ENCODE data around the gene GDPD5. TPM values are rescaled to one million over a fixed set of nuclear protein-coding genes. Genes with fewer than 3 reads are reported as not detected.
A peak's percentile ranks its signal among the peaks of the same experiment; 100 is the strongest.

Gene GDPD5
- total RNA-seq, 1 experiment from 2014 or later = 12.2 TPM

- Mint-ChIP-seq H3K4me1 (peaks cover 9% of the 10 kb centered on the region), H3K4me3 (no peak overlapping the region), H3K36me3 (no peaks in the 10 kb centered on the region), H3K27ac (no peak overlapping the region), H3K27me3 (ENCODE audit: low read depth) (no peaks in the 10 kb centered on the region; the same call in 1 of the 2 replicates), H3K9me3 (no peaks in the 10 kb centered on the region)
- TF ChIP-seq SMAD3 (CRISPR knock-in tag; IDR thresholded peaks at IDR 0.05; ENCODE audit: borderline replicate concordance) (no peak), IRF2 (CRISPR knock-in tag; IDR thresholded peaks at IDR 0.05; ENCODE audit: borderline replicate concordance, low read depth) (no peak), FOXP1 (CRISPR knock-in tag; IDR thresholded peaks at IDR 0.05; ENCODE audit: borderline replicate concordance) (no peak)
- POLR2A ChIA-PET = interaction anchor here (0.7 to 0.8 kb wide), 2 partner anchors 27 to 31 kb away, joined by 3 read pairs; no protein-coding TSS in a partner anchor
- DNase-seq (ENCODE audit: low spot score) (no peak), ATAC-seq (peak; percentile 21)
- CTCF ChIA-PET = interaction anchor here (1.3 to 3.1 kb wide), 4 partner anchors 10 to 93 kb away, joined by 4 to 15 read pairs (median 5); partner anchors contain the start of gene GDPD5
Measured at GRCh38 chr11:75543806-75544205, 18.1 kb upstream of the GDPD5 start.

DNA sequence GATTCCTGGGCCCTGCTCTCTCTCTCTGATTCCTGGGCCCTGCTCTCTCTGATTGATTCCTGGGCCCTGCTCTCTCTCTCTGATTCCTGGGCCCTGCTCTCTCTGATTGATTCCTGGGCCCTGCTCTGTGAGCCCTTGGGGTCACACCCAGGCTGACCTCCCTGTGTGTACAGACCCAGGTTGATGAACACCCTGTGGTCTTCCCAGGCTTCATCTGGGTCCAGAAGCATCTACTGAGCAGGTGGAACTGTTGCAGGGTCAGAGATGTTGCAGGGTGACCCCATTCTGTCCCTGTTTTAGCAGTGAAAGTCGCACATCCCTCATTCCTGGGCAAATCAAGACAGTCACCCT, 16.3 kb upstream of the GDPD5 start:
- Mint-ChIP-seq H3K4me3 (no peak overlapping the region), H3K4me1 (no peaks in the 10 kb centered on the region), H3K36me3 (no peaks in the 10 kb centered on the region), H3K27ac (no peak overlapping the region), H3K27me3 (ENCODE audit: low read depth) (no peaks in the 10 kb centered on the region; the same call in 1 of the 2 replicates), H3K9me3 (no peaks in the 10 kb centered on the region)
- ChIA-PET POLR2A (no interaction called here), CTCF (interaction anchor here (1.4 to 3.1 kb wide), 3 partner anchors 11 to 98 kb away, joined by 5 to 15 read pairs (median 6); partner anchors contain the start of gene GDPD5)
- DNase-seq (ENCODE audit: low spot score) (no peak), ATAC-seq (no peak)
- TF ChIP-seq CBFB (CRISPR knock-in tag; IDR thresholded peaks at IDR 0.05; ENCODE audit: low read depth) = no peak
- no peak for TF ChIP-seq ZNF138 (CRISPR knock-in tag; conservative IDR thresholded peaks at IDR 0.05)
- no peak for TF ChIP-seq ATF1 (CRISPR knock-in tag; IDR thresholded peaks at IDR 0.05)
- TF ChIP-seq CREM (CRISPR knock-in tag; IDR thresholded peaks at IDR 0.05) = no peak
- TF ChIP-seq TP53 (CRISPR knock-in tag; IDR thresholded peaks at IDR 0.05) = no peak
- TF ChIP-seq ZBTB21 (CRISPR knock-in tag; IDR thresholded peaks at IDR 0.05; ENCODE audit: borderline replicate concordance) = no peak
- TF ChIP-seq NR2C2 (CRISPR knock-in tag; IDR thresholded peaks at IDR 0.05) = no peak
- no peak for TF ChIP-seq AR (CRISPR knock-in tag; IDR thresholded peaks at IDR 0.05)
- no peak for TF ChIP-seq ZMAT4 (CRISPR knock-in tag; IDR thresholded peaks at IDR 0.05)
- TF ChIP-seq ZNF532 (CRISPR knock-in tag; IDR thresholded peaks at IDR 0.05; ENCODE audit: borderline replicate concordance) = no peak
- TF ChIP-seq, protein P1, sequence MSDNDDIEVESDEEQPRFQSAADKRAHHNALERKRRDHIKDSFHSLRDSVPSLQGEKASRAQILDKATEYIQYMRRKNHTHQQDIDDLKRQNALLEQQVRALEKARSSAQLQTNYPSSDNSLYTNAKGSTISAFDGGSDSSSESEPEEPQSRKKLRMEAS (CRISPR knock-in tag; IDR thresholded peaks at IDR 0.05) = no peak
- TF ChIP-seq, protein P2, sequence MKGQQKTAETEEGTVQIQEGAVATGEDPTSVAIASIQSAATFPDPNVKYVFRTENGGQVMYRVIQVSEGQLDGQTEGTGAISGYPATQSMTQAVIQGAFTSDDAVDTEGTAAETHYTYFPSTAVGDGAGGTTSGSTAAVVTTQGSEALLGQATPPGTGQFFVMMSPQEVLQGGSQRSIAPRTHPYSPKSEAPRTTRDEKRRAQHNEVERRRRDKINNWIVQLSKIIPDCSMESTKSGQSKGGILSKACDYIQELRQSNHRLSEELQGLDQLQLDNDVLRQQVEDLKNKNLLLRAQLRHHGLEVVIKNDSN (CRISPR knock-in tag; IDR thresholded peaks at IDR 0.05) = no peak
